Activated CD8-positive, alpha-beta memory T cell treated with anti-CD3 and anti-CD28 coated beads for 24 hours (primary cell): ENCODE results near the gene MTERF4.

Experiments used
- DNase-seq: peaks from one replicate; pipeline ENCODE4 v3.0.0-alpha.2; 2020

The MTERF4 gene

DNA sequence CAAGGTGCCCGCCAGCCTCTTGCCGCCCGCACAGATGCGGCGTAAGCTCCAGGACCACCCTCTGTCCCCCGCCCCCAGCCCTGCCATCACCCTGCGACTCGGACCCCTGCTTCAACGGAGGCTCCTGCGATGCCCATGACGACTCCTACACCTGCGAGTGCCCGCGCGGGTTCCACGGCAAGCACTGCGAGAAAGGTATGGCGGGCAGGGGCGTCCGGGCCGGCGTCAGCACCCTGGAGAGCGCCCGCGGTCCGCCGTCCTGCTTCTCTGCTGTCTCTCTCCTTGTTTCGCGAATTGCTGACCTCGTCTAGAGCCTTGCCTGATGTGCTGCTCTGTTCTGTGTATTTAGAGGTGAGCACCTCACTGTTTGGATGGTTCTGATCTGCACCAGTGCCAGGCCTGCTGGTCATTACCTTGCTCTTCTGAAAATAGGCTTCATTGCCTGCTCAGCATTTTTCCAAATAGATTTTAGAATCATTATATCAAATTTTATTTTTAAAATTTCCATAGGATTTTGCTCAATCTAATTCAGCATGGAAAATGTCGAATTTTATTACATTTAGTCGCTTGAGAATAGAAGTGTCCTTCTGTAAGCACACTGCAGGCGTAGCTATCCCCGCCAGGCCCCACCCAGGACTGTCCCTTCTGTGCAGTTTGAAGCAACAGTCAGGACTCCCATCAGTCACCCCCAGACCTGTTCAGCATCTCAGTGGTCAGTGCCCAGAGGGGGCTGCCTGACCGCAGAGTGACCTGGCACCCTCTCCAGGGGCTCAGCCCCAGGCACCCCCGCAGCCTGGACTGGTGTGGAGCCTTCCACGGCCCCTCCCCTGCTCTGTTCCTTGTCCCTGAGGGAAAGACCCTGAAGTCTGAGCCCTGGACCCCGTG, 52.1 kb downstream of the MTERF4 start:
- DNase-seq: no peak

DNA sequence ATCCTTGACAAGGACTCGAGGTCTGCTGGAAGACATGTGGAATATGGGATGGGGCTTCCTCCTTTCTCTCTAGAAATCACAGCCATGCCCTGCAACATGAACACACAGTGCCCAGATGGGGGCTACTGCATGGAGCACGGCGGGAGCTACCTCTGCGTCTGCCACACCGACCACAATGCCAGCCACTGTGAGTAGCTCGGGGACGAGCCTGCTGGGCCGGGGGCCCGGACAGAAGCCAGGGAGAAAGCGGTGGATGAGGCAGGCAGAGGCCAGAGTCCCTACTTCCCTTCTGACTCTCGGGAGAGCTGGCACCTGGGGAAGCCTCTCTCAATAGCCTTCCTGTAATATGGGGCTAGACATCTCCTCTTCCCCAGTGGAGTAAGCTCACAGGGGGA, 53.1 kb downstream of the MTERF4 start:
- no peak for DNase-seq

DNA sequence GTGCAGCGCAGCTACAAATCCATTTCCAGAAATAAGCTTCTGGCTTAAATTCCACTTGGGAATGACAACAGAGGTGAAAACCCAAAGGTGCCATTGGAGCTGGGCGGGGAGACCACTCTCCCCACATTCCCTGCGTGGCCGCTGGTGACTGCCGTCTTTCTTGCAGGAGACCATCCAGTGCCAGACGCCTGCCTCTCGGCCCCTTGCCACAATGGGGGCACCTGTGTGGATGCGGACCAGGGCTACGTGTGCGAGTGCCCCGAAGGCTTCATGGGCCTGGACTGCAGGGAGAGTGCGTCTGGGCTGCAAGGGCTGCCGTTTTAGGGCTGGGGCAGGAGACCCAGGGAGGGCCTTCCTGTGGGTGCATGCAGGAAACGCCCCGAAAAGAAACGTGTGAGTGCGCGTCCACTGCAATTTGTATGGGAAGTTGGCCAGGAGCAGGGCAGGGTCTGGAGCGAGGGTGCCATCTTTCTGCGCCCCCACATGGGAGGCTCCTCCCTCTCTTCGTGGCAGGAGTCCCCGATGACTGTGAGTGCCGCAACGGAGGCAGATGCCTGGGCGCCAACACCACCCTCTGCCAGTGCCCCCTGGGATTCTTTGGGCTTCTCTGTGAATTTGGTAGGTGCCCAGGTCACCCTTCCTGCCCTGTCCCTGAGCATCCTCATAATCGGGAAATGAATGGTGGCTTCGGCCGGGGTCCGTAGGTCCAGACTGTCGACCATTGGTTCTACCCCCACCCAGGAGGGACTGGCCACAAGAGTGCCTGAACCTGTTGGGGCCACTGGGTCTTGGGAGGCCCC, 53.7 kb downstream of the MTERF4 start:
- no peak for DNase-seq

DNA sequence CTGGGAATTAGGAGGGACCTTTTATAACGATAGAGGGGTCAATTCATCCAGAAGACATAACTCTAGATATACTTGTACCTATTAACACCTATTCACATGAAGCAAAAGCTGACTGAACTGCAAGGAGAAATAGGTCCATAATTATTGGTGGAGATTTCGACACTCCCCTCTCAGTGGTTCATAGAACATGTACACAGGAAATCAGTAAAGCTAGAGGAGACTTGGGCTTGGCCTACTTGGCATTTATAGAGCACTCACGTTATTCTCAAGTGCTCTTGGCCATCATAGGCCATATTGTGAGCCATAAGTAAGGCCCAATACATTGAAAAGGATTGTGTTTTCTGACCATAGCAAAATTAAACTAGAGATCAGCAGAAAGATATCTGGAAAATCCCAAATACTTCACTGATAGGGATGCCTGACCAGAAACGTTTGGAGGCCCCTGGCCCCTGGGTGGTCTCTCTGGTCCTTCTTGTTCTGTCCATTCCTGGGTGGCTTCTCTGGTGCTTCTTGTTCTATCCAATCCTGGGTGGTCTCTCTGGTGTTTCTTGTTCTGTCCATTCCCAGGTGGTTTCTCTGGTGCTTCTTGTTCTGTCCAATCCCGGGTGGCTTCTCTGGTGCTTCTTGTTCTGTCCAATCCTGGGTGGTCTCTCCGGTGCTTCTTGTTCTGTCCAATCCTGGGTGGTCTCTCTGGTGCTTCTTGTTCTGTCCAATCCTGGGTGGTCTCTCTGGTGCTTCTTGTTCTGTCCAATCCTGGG, 54.7 kb downstream of the MTERF4 start:
- no peak for DNase-seq
